Pancreas (tissue), 10 donors: Measurements from ENCODE around the gene XYLT1. TPM values are rescaled to one million over a fixed set of nuclear protein-coding genes. Genes with fewer than 3 reads are reported as not detected.
A peak's percentile ranks its signal among the peaks of the same experiment; 100 is the strongest.

Source experiments
- ATAC-seq, 4 donors: fragments of 200-7000 bp; cut with Tn5 transposase; one replicate each; pipeline versions ENCODE4 v1.8.0 to v1.9.1; 2020; ENCODE audit warnings: mild to moderate bottlenecking in 4 of 4, moderate library complexity in 4 of 4
- DNase-seq, 6 donors: peaks; one replicate each; pipeline ENCODE4 v3.0.0-alpha.2; 2020
- FAIRE-seq: peaks from 2 replicates; lab custom pipeline; 2012; peaks lifted over from hg19 to GRCh38; lab: Jason Lieb, UNC
- H3K27ac ChIP-seq, 4 donors: fragments of 200-600 bp; sonication (generic); 1 replicate in 3 of 4; 2 replicates in 1 of 4; pipeline versions ENCODE4 v1.5.0 to v1.8.0; 2020
- H3K27me3 ChIP-seq, 4 donors: fragments of 200-600 bp; one replicate each; pipeline ENCODE4 v1.8.0; 2021
- H3K36me3 ChIP-seq, 3 donors: fragments of 200-600 bp; sonication (generic) in 1 of 3; one replicate each; pipeline versions ENCODE4 v1.5.0 to v1.8.0; 2020 to 2021
- H3K4me1 ChIP-seq, 3 donors: fragments of 200-600 bp; one replicate each; pipeline ENCODE4 v1.8.0; 2021
- H3K4me3 ChIP-seq, 4 donors: fragments of 200-600 bp; sonication (generic) in 2 of 4; one replicate each; pipeline versions ENCODE4 v1.5.0 to v1.8.0; 2020 to 2021
- H3K9me3 ChIP-seq, 4 donors: fragments of 200-600 bp; one replicate each; pipeline ENCODE4 v1.8.0; 2021
- CTCF ChIP-seq, 4 donors: fragments of 200-600 bp; sonication (generic) in 3 of 4; IDR thresholded peaks; one replicate each; pipeline versions ENCODE4 v1.5.0 to v1.8.0; 2021; ENCODE audit warnings: antibody characterized with exemption in 4 of 4
- WGBS, 2 donors: extraction: QIAGEN DNeasy Blood & Tissue Kit; methylation state at CpG; one replicate each; pipeline ENCODE4 v1.1.7; 2013; 5-methylcytosine and 5-hydroxymethylcytosine counted together
- intact Hi-C, 3 donors: fragments of 100-400 bp; cut with DNase I; formaldehyde crosslinking; loops; one replicate each; pipeline versions ENCODE4 v1.11.1 to v1.14.2; 2022
- polyA plus RNA-seq, 2 donors: library from polyadenylated mRNA; stranded (reverse); fragments of 200-250 nt; gene quantifications; one replicate each; pipeline ENCODE4 v1.2.3, GENCODE V29; 2013
- total RNA-seq, 6 donors: library from RNA; stranded (reverse); fragmentation: NEBNext Ultra II Directional in 4 of 6; extraction: Animal tissue kit (Norgen Biotek cat#: 25700) in 4 of 6; gene quantifications; one replicate each; pipeline versions ENCODE4 v1.2.1 to v1.2.4, GENCODE V29; 2021 to 2023
- donor health status: healthy with polysubstance abuse.
- donor health status: DM: no; HTN: no; CAD: no; lungs with moderate emphysema.
- donor health status: DM: no; HTN: no; CAD: no.
- donor health status: control.
- donor health status: control.
- donor health status: Bipolar disorder and iron deficiency.
- donor health status: DM: yes; HTN: yes; CAD: no.
- donor health status: DM: no; HTN: no; CAD: no.
- donor health status: DM: no; HTN: no; CAD: no.
- donor health status: DM: yes; HTN: yes; CAD: no.

The XYLT1 gene
- total and polyA plus RNA-seq, 8 donors: 1.6 to 8.2 (median 4.6) TPM

GRCh38 chr16:17155485-17155884 is 315.3 kb downstream of the XYLT1 start:
- intact Hi-C loops: no loop called here

GRCh38 chr16:17154981-17155380 is 315.8 kb downstream of the XYLT1 start:
- Histone ChIP-seq H3K27ac (no peak overlapping the region), H3K36me3 (no peaks in the 10 kb centered on the region), H3K4me1 (no peaks in the 10 kb centered on the region), H3K27me3 (no peaks in the 10 kb centered on the region), H3K4me3 (no peak overlapping the region), H3K9me3 (no peaks in the 10 kb centered on the region)
- DNase-seq (no peak), ATAC-seq (peak in 2 of 4 donors; percentile 35 to 65), FAIRE-seq (no peak)
- 84 to 87% methylated on average over 2 of the region's 2 CpGs for WGBS, 2 donors
- no peak for TF ChIP-seq CTCF (IDR thresholded peaks at IDR 0.05)
- intact Hi-C loops: no loop called here

More at GRCh38 chr16:17155485-17155884, 315.3 kb downstream of the XYLT1 start:
- no peaks in the 10 kb centered on the region for H3K36me3 ChIP-seq
- DNase-seq (no peak), ATAC-seq (no peak), FAIRE-seq (no peak)
- no peak overlapping the region for H3K27ac ChIP-seq
- TF ChIP-seq CTCF (IDR thresholded peaks at IDR 0.05): no peak
- no peak overlapping the region for H3K4me3 ChIP-seq
- no peaks in the 10 kb centered on the region for H3K27me3 ChIP-seq
- H3K9me3 ChIP-seq: no peaks in the 10 kb centered on the region
- no peaks in the 10 kb centered on the region for H3K4me1 ChIP-seq
- 92 to 94% methylated on average over 5 of the region's 5 CpGs for WGBS, 2 donors

- WGBS, 2 donors: 64 to 65% methylated on average over 7 of the region's 7 CpGs
- no peak for TF ChIP-seq CTCF (IDR thresholded peaks at IDR 0.05)
- H3K27ac ChIP-seq: no peak overlapping the region
- FAIRE-seq: no peak
- H3K27me3 ChIP-seq: no peaks in the 10 kb centered on the region
- no peak for DNase-seq
- H3K36me3 ChIP-seq: no peaks in the 10 kb centered on the region
- no peaks in the 10 kb centered on the region for H3K4me1 ChIP-seq
- intact Hi-C loops: no loop called here
- no peaks in the 10 kb centered on the region for H3K9me3 ChIP-seq
- no peak for ATAC-seq
- H3K4me3 ChIP-seq: no peak overlapping the region
These were observed 318.4 kb downstream of the XYLT1 start for GRCh38 chr16:17152311-17152710.

GRCh38 chr16:17151335-17151734 is 319.4 kb downstream of the XYLT1 start:
- no peaks in the 10 kb centered on the region for H3K27me3 ChIP-seq
- DNase-seq (no peak), ATAC-seq (no peak), FAIRE-seq (no peak)
- H3K4me1 ChIP-seq: no peaks in the 10 kb centered on the region
- no peaks in the 10 kb centered on the region for H3K36me3 ChIP-seq
- H3K9me3 ChIP-seq: no peaks in the 10 kb centered on the region
- H3K27ac ChIP-seq: no peak overlapping the region
- no peak overlapping the region for H3K4me3 ChIP-seq
- TF ChIP-seq CTCF (IDR thresholded peaks at IDR 0.05): no peak
- WGBS, 2 donors: 83 to 98% methylated on average over 5 of the region's 5 CpGs
- intact Hi-C loops: no loop called here

- H3K27ac ChIP-seq: no peak overlapping the region
- H3K9me3 ChIP-seq: no peaks in the 10 kb centered on the region
- no peak for ATAC-seq
- no peak for FAIRE-seq
- no peak for TF ChIP-seq CTCF (IDR thresholded peaks at IDR 0.05)
- no peaks in the 10 kb centered on the region for H3K27me3 ChIP-seq
- WGBS, 2 donors: 84 to 94% methylated on average over 7 of the region's 7 CpGs
- no peak for DNase-seq
- H3K4me3 ChIP-seq: no peak overlapping the region
- no peaks in the 10 kb centered on the region for H3K36me3 ChIP-seq
- no peaks in the 10 kb centered on the region for H3K4me1 ChIP-seq
- intact Hi-C loops: no loop called here
These were observed 320.8 kb downstream of the XYLT1 start for GRCh38 chr16:17149904-17150483.
